NT2/D1 (cell line): Measurements from ENCODE around the gene C11orf54.

Experiments used
- SUZ12 ChIP-seq: IDR thresholded peaks from 2 replicates; pipeline ENCODE4 v1.6.1; 2011; ENCODE audit not compliant: insufficient read length, insufficient read depth; ENCODE audit errors: extremely low read depth
- YY1 ChIP-seq: IDR thresholded peaks from 2 replicates; pipeline ENCODE4 v1.6.1; 2011; ENCODE audit not compliant: insufficient read length, insufficient read depth
- ZNF274 ChIP-seq: IDR thresholded peaks from 2 replicates; pipeline ENCODE4 v1.6.1; 2011; ENCODE audit warnings: mild to moderate bottlenecking, low read depth, low read length

GRCh38 chr11:93719310-93719709 is 22.2 kb upstream of the C11orf54 start:
- TF ChIP-seq ZNF274, result no peak
- TF ChIP-seq YY1, result no peak
- TF ChIP-seq SUZ12, result no peak
